ENCODE measurements around the gene LITAF. TPM values are rescaled to one million over a fixed set of nuclear protein-coding genes. Genes with fewer than 3 reads are reported as not detected.

Gene LITAF
- total and polyA plus RNA-seq, 2 of the 4 experiments (the other 2 are of a cell fraction) = 113 to 206 TPM

DNA sequence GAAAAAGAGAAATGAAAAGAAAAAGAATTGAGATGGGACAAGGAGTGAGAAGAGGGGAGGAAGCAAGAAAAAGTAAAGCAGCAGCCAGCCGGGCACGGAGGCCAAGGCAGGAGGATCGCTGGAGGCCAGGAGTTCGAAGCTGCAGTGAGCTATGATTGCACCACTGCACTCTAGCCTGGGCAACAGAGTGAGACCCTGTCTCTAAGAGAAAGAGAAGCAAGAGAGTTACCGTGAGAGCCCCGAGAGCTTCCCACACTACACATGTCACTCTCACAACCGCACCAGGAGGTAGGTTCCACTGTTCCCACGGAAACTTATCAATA lies 18.8 kb upstream of the LITAF start:
- Histone ChIP-seq H3K36me3 (ENCODE audit: control insufficient read depth, insufficient read depth, low read length) (no peaks in the 10 kb centered on the region), H2BK5ac (ENCODE audit: low read depth, low read length, poor library complexity, severe bottlenecking) (no peak overlapping the region), H2AK9ac (replicated peaks; ENCODE audit: low read depth, low read length, poor library complexity) (no peak overlapping the region), H3K4me3 (ENCODE audit: insufficient read depth, low read depth, low read length) (no peak overlapping the region), H2AFZ (replicated peaks; ENCODE audit: low read length, poor library complexity) (no peak overlapping the region), H4K5ac (ENCODE audit: low read depth, low read length) (no peak overlapping the region; the same call in 1 of the 2 replicates), H2AK5ac (ENCODE audit: low read depth, low read length) (no peak overlapping the region), H3K4me1 (ENCODE audit: control insufficient read depth, insufficient read depth, low read length) (peaks cover 15% of the 10 kb centered on the region), H3K9ac (ENCODE audit: low read depth, low read length) (no peak overlapping the region), H4K20me1 (ENCODE audit: insufficient read depth, low read length) (no peaks in the 10 kb centered on the region), H3K27me3 (ENCODE audit: control insufficient read depth, insufficient read depth, low read length) (no peaks in the 10 kb centered on the region), H3K9me1 (ENCODE audit: insufficient read depth, low read length) (no peaks in the 10 kb centered on the region), H3K27ac (ENCODE audit: insufficient read depth, low read length) (no peak overlapping the region), H3K56ac (ENCODE audit: extremely low read depth, insufficient read depth, low read length) (no peak overlapping the region), H4K91ac (ENCODE audit: insufficient read depth, low read depth, low read length) (no peak overlapping the region; the same call in 1 of the 2 replicates), H3K4ac (ENCODE audit: low read depth, low read length) (no peak overlapping the region), H3K4me2 (ENCODE audit: low read depth, low read length) (no peak overlapping the region), H4K8ac (ENCODE audit: low read depth in 2 of 2, low read length in 2 of 2) (no peak overlapping the region; a peak in 1 of 4 replicates), H3K18ac (ENCODE audit: low read depth, low read length) (no peak overlapping the region; the same call in 1 of the 2 replicates), H3K79me1 (ENCODE audit: low read depth in 1 of 2, low read length in 2 of 2) (no peaks in the 10 kb centered on the region), H2BK20ac (ENCODE audit: low read depth, low read length) (no peak overlapping the region), H3K14ac (replicated peaks; ENCODE audit: low read depth, low read length) (no peak overlapping the region), H3K9me3 (ENCODE audit: control insufficient read depth, insufficient read depth, low read length) (no peaks in the 10 kb centered on the region), H2BK120ac (ENCODE audit: low read depth, low read length) (peak overlapping the region; percentile 81; the same call in 1 of the 2 replicates), H3K23ac (ENCODE audit: low read depth, low read length) (no peak overlapping the region), H2BK15ac (ENCODE audit: low read depth, low read length) (0 out of 3 replicates have a peak overlapping the region, but pooled peaks have one; percentile 15)
- intact Hi-C loops (cut with micrococcal nuclease) = no loop called here
- POLR2A ChIA-PET (ENCODE audit: unreplicated experiment) = no interaction called here
- in situ Hi-C loops (cut with MboI; ENCODE audit: low sequenced_read_pairs) = no loop called here
- DNase-seq (no peak), ATAC-seq (ENCODE audit: low read depth) (no peak)
- dilution Hi-C loops (cut with HindIII; ENCODE audit: low sequenced_read_pairs, unreplicated experiment) = no loop called here
- no TSS peak for BruUV-seq (replicated peaks)
- 89% methylated on average over 3 of the region's 8 CpGs; no CpG with 5 or more reads in 1 of the 2 experiments for WGBS, 2 experiments (ENCODE audit: extremely low coverage in 2 of 2, insufficient read length in 1 of 2)
- TF ChIP-seq, protein P1, sequence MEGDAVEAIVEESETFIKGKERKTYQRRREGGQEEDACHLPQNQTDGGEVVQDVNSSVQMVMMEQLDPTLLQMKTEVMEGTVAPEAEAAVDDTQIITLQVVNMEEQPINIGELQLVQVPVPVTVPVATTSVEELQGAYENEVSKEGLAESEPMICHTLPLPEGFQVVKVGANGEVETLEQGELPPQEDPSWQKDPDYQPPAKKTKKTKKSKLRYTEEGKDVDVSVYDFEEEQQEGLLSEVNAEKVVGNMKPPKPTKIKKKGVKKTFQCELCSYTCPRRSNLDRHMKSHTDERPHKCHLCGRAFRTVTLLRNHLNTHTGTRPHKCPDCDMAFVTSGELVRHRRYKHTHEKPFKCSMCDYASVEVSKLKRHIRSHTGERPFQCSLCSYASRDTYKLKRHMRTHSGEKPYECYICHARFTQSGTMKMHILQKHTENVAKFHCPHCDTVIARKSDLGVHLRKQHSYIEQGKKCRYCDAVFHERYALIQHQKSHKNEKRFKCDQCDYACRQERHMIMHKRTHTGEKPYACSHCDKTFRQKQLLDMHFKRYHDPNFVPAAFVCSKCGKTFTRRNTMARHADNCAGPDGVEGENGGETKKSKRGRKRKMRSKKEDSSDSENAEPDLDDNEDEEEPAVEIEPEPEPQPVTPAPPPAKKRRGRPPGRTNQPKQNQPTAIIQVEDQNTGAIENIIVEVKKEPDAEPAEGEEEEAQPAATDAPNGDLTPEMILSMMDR (conservative IDR thresholded peaks at IDR 0.05; ENCODE audit: low read depth, low read length) = no peak
- TF ChIP-seq RAD21 (IDR thresholded peaks at IDR 0.05; ENCODE audit: low read length) (no peak), CEBPB (IDR thresholded peaks at IDR 0.05; ENCODE audit: low read depth, low read length) (no peak), NFE2L2 (IDR thresholded peaks at IDR 0.05; ENCODE audit: low read depth, low read length) (no peak), POLR2A (IDR thresholded peaks at IDR 0.05; ENCODE audit: low read depth, low read length) (no peak), RFX5 (IDR thresholded peaks at IDR 0.05; ENCODE audit: low read depth, low read length) (no peak), SMC3 (IDR thresholded peaks at IDR 0.05; ENCODE audit: low read depth, low read length) (no peak), MXI1 (IDR thresholded peaks at IDR 0.05; ENCODE audit: borderline replicate concordance, low read depth, low read length) (no peak)
- TF ChIP-seq, protein P2, sequence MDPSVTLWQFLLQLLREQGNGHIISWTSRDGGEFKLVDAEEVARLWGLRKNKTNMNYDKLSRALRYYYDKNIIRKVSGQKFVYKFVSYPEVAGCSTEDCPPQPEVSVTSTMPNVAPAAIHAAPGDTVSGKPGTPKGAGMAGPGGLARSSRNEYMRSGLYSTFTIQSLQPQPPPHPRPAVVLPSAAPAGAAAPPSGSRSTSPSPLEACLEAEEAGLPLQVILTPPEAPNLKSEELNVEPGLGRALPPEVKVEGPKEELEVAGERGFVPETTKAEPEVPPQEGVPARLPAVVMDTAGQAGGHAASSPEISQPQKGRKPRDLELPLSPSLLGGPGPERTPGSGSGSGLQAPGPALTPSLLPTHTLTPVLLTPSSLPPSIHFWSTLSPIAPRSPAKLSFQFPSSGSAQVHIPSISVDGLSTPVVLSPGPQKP (IDR thresholded peaks at IDR 0.05; ENCODE audit: borderline replicate concordance, low read depth, low read length) = no peak
- CTCF ChIA-PET = no interaction called here
